GM12873 (cell line): ENCODE measurements around the gene AQR.

Experiments used
- TF ChIP-seq, protein P1 (sequence below): IDR thresholded peaks from 2 replicates; pipeline ENCODE4 v1.5.1; 2012; ENCODE audit warnings: low read depth, mild to moderate bottlenecking, moderate library complexity, low read length, control low read depth; ENCODE audit not compliant: insufficient read depth; ENCODE audit errors: missing control alignments

The AQR gene

DNA sequence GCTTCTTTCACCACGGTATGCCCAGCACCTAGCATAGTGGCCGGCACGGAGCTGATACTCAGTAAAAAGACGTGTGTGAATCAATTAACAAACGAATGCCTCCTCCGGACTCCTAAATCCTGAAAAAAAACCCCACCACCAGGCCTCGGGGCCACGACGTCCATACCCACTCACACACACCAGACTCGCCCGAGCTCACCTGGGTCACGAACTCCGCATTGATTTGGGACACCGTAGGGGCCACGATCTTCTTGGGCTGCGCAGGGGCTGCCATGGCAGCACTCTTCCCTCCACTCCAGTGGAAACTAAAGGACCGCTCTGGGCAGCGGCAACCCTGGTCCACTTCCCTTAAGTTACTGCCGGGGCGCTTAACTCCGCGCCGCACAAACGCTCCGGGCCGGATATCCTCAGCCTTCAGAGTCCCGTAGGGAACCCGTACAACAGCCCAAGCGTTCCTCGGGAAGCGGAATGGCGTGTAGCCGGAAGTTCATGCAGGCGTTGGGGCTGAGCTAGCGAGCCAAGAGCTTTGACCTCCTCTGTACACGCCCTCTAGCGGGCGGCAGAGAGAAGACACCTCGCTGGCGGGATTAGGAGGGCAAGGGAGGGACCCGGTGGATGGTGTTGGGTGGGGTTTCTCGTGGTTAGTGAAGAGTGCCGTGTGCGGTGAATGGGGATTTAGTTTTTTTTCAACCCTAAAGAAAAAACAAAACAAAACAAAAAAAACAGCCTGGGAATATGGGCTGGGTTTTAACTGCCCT lies at the start of gene AQR:
Gene AQR (minus strand): TSS at position 403 of the 758 bp plus-strand sequence. CDS start 129 bp downstream, at position 274.
- TF ChIP-seq, protein P1, sequence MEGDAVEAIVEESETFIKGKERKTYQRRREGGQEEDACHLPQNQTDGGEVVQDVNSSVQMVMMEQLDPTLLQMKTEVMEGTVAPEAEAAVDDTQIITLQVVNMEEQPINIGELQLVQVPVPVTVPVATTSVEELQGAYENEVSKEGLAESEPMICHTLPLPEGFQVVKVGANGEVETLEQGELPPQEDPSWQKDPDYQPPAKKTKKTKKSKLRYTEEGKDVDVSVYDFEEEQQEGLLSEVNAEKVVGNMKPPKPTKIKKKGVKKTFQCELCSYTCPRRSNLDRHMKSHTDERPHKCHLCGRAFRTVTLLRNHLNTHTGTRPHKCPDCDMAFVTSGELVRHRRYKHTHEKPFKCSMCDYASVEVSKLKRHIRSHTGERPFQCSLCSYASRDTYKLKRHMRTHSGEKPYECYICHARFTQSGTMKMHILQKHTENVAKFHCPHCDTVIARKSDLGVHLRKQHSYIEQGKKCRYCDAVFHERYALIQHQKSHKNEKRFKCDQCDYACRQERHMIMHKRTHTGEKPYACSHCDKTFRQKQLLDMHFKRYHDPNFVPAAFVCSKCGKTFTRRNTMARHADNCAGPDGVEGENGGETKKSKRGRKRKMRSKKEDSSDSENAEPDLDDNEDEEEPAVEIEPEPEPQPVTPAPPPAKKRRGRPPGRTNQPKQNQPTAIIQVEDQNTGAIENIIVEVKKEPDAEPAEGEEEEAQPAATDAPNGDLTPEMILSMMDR: peak; percentile 87

DNA sequence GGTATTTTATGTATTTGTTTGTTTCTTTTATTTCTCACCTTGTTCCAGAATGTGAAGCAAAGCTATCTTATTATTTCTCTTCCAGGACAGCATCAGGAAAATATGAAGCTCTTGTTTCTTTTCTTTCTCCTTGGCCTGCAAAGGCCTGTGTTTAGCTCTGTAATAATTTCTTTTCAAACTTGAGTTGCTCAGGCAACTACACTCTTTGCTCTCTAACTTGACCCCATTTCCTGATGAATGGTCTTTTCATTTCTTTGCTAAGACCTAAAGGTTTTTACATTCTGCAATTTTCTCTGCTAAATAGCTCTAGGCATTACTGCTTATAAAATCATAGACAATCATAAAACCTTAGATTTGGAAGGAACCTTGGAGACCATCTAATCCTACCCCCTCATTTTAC lies 44.7 kb upstream of the AQR start:
- TF ChIP-seq, protein P1: no peak

DNA sequence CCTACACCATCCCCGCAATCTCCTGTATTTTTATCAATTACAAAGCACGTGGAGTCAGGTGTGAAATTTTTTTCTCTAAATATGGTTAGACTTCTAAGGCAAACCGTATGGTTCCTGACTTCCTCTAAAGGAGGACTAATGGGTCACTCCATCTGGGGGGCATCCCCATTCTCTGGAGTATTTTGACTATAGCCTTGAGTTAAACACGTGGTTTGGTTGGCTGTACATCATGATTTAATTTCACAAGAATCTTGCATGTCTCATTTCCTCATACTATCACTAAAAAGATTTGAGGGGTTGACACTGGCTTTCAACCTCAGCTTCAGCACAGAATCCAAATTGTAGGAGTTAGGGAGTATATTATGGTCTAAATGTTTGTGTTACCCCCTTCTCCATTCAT lies 43.8 kb upstream of the AQR start:
- TF ChIP-seq, protein P1: no peak

DNA sequence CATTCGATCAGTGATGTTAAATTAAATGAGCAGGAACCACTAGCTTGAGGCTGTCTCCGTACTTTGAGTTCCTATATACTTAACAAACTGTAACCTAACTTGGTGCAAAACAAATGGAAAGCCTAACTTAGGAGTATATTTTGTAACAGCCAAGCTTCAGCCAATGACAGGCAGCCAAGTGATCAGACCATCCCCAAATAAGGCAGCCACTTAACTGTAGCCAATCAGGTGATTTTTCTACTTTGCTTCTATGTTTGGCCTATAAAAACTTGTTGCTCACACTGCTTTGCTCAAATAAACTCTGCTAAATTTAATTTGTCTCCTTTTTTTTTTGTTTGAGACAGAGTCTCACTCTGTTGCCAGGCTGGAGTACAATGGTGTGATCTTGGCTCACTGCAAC lies 37.9 kb upstream of the AQR start:
- TF ChIP-seq, protein P1: no peak

DNA sequence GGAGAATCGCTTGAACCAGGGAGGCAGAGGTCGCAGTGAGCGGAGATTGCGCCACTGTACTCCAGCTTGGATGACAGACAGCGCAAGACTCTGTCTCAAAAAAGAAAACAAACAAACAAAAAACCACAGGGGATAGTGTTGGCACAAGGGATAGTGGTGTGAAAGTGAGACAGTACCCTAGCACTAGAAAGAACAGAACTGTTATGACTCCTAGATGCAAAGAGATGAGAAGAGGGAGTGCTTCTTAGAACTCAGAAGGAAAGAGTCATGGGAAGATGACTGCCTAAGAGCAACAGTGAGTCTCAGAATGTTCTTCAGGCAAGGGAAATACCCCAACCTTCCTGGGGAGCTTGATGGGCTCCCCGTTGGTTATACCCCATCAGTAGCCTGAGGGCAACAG lies 36.4 kb upstream of the AQR start:
- TF ChIP-seq, protein P1: no peak

DNA sequence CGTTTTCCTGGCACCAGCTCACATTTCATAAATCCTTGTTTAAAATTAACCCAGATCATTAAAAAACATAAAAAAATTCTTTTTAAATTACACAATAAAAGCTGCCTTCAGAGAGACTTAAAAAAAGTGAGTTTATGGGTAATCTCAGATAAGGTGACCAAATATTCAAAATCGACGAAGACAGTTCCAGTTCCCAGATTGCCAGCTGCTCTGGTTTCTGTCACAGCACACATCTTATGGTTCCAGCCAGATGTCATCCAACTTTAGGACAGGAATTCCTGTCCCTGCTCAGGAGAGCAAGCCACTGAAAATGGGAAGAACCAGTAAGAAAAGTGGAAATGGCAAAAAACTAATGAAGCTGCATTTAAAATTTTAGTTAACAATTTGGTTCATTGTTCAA lies 34.4 kb upstream of the AQR start:
- TF ChIP-seq, protein P1: no peak

DNA sequence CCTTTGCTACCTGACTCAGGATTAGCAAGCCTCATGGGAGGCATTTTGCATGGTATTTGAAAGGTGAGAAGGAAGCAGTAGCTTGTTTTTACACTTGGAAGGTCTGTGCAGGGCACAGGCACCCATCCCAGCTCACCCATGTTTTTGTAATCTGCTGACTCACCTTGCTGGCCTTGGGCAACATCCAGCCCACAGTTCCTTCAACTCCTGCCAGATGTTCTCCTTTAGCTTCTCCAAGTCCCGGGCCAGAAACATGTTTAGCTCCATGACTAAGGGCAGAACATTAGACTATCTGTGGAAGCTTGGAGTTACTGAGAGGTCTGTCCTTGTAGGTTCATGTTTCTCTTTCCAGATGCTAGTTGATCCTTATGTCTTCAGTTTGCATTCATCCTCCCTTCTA lies 31.0 kb upstream of the AQR start:
- TF ChIP-seq, protein P1: no peak

DNA sequence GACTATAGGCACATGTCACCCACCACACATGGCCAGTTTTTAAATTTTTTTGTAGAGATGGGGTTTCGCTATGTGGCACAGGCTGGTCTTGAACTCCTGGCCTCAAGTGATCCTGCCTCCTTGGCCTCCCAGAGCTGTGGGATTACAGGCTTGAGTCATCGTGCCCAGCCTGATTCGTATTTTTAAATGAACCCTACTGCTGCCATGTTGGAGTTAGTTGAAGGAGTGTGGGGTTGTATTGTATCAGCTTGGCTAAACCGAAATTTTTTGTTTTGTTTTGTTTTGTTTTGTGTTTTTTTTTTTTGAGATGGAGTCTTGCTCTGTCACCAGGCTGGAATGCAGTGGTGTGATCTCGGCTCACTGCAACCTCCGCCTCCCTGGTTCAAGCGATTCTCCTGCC lies 30.4 kb upstream of the AQR start:
- TF ChIP-seq, protein P1: no peak
